Retinal pigment epithelial cell (primary cell): ENCODE measurements around the gene VSTM2A.

Experiments used
- DNase-seq: peaks from one replicate; pipeline ENCODE4 v3.0.0-alpha.2; 2010; ENCODE audit warnings: low read depth
- H3K4me3 ChIP-seq: 2 replicates; pipeline ENCODE4 v1.5.1; 2011; ENCODE audit warnings: mild to moderate bottlenecking, low read length, control low read depth, moderate library complexity
- CTCF ChIP-seq: conservative IDR thresholded peaks from 2 replicates; pipeline ENCODE4 v1.5.1; 2011; ENCODE audit warnings: low read depth, low read length, control low read depth, inconsistent platforms

VSTM2A gene

DNA sequence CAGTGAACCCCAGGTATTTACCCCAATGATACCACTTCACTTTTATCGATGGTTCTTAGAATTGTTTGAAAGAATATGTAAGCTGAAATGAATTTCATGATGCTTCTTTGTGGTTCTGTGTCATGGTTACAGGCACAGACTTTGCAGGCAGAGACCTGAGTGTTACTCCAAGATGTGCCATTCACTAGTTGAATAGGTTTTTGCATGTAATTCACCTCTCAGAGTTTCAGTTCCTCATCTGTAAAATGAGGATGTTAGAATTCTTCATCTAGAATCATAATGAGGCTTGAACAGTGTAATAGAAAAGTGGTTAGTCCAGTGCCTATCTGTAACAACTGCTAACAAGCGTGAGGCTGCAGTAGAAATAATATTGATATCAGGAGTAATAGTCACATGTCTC, 54.6 kb downstream of the VSTM2A start:
- no peak overlapping the region for H3K4me3 ChIP-seq
- no peak for DNase-seq
- TF ChIP-seq CTCF: no peak

DNA sequence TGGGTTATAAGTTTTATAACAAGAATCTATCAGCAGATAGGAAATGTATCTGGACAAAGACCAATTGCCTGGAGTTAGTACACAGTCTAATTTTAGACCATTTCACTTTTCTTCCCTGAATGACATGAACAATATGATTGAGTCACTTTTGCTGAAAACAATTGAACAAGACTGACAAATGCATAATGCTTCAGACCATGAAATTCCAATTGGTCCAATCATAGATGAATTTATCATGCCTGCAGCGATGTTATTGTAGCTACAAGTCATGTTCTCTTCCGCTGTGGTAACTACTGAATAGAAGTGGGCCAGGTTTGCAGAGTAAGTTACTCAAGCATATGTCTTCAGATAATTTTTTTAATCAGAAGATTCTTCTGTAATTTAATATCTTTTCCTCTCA, 73.4 kb downstream of the VSTM2A start:
- TF ChIP-seq CTCF: no peak
- H3K4me3 ChIP-seq: no peak overlapping the region
- no peak for DNase-seq
